DMS 273 treated with DMSO at 0.1 percent for 48 hours (cell line): Measurements from ENCODE around the gene NSD2.
"Not testable (repeated sequence)": the region's sequence is repeated elsewhere in the genome, so short reads cannot be mapped to it uniquely, and the experiment has no call there.

Source experiments
- DNase-seq: peaks from one replicate; lab custom pipeline; 2025; lab: John Stamatoyannopoulos, UW

NSD2 gene

GRCh38 chr4:1870578-1871443, at the start of gene NSD2:
TSS of gene NSD2 (plus strand) at chr4:1871393. CDS start at chr4:1900655, 29,262 bp downstream.
- peak; percentile 19 for DNase-seq

- no peak for DNase-seq
Measured at GRCh38 chr4:1821679-1822567, 49.3 kb upstream of the NSD2 start.

GRCh38 chr4:1822568-1823544, 48.3 kb upstream of the NSD2 start:
- DNase-seq, result no peak

- no peak for DNase-seq
Measured at GRCh38 chr4:1823545-1823932, 47.7 kb upstream of the NSD2 start.

- no peak for DNase-seq
Measured at GRCh38 chr4:1824746-1825145, 46.4 kb upstream of the NSD2 start.

GRCh38 chr4:1825326-1825725, 45.9 kb upstream of the NSD2 start:
- no peak for DNase-seq

GRCh38 chr4:1826531-1827350, 44.5 kb upstream of the NSD2 start:
- no peak for DNase-seq

GRCh38 chr4:1830234-1830633, 41.0 kb upstream of the NSD2 start:
- DNase-seq, result no peak

- no peak for DNase-seq
Measured at GRCh38 chr4:1830642-1831228, 40.5 kb upstream of the NSD2 start.

GRCh38 chr4:1831331-1831730, 39.9 kb upstream of the NSD2 start:
- DNase-seq, result no peak

- no peak for DNase-seq
Measured at GRCh38 chr4:1832690-1833089, 38.5 kb upstream of the NSD2 start.

- no peak for DNase-seq
Measured at GRCh38 chr4:1833307-1834046, 37.7 kb upstream of the NSD2 start.

- no peak for DNase-seq
Measured at GRCh38 chr4:1834047-1834775, 37.0 kb upstream of the NSD2 start.

- DNase-seq, result not testable (repeated sequence)
Measured at GRCh38 chr4:1835836-1836235, 35.4 kb upstream of the NSD2 start.

- no peak for DNase-seq
Measured at GRCh38 chr4:1836650-1837049, 34.5 kb upstream of the NSD2 start.

GRCh38 chr4:1837069-1837468, 34.1 kb upstream of the NSD2 start:
- no peak for DNase-seq

- no peak for DNase-seq
Measured at GRCh38 chr4:1839282-1839681, 31.9 kb upstream of the NSD2 start.

GRCh38 chr4:1841201-1841886, 29.8 kb upstream of the NSD2 start:
- DNase-seq, result no peak

GRCh38 chr4:1841887-1842210, 29.3 kb upstream of the NSD2 start:
- no peak for DNase-seq
